Body of pancreas (tissue), 4 donors: ENCODE measurements around the gene KIAA0930.

Source experiments
- CTCF ChIP-seq, 7 experiments: fragments of 450-650 bp in 4 of 7; fragments of 200-600 bp in 3 of 7; sonication (generic) in 3 of 7; IDR thresholded peaks; one replicate each; pipeline ENCODE4 v1.5.1; 2016 to 2019; ENCODE audit warnings: antibody characterized with exemption in 7 of 7
- POLR2A ChIP-seq, 3 donors: fragments of 450-650 bp; IDR thresholded peaks; one replicate each; pipeline ENCODE4 v1.6.1; 2016; ENCODE audit warnings: antibody characterized with exemption in 3 of 3, mild to moderate bottlenecking in 2 of 3

- TF ChIP-seq POLR2A (IDR thresholded peaks at IDR 0.05): no peak
- TF ChIP-seq CTCF (IDR thresholded peaks at IDR 0.05): no peak
Measured at GRCh38 chr22:45285263-45286058, 44.8 kb upstream of the KIAA0930 start.
